Mucosa of stomach (tissue), 1 donor: ENCODE measurements around the gene UVRAG.

Experiments used
- H3K27me3 ChIP-seq: one replicate; pipeline ENCODE4 v1.7.0; 2013; ENCODE audit warnings: mild to moderate bottlenecking, low read length; ENCODE audit not compliant: control insufficient read depth, insufficient read depth
- H3K36me3 ChIP-seq: one replicate; pipeline ENCODE4 v1.7.0; 2013; ENCODE audit warnings: low read length; ENCODE audit not compliant: control insufficient read depth, insufficient read depth
- H3K4me1 ChIP-seq: one replicate; pipeline ENCODE4 v1.7.0; 2013; ENCODE audit warnings: mild to moderate bottlenecking, low read length; ENCODE audit not compliant: control insufficient read depth, insufficient read depth
- H3K4me3 ChIP-seq: one replicate; pipeline ENCODE4 v1.7.0; 2013; ENCODE audit warnings: low read length
- H3K9ac ChIP-seq: one replicate; pipeline ENCODE4 v1.7.0; 2013; ENCODE audit warnings: mild to moderate bottlenecking, low read length, moderate library complexity
- H3K9me3 ChIP-seq: one replicate; pipeline ENCODE4 v1.7.0; 2013; ENCODE audit warnings: mild to moderate bottlenecking, low read length, moderate library complexity; ENCODE audit not compliant: control insufficient read depth
- donor health status: Pancreatic carcinoma.

The UVRAG gene

DNA sequence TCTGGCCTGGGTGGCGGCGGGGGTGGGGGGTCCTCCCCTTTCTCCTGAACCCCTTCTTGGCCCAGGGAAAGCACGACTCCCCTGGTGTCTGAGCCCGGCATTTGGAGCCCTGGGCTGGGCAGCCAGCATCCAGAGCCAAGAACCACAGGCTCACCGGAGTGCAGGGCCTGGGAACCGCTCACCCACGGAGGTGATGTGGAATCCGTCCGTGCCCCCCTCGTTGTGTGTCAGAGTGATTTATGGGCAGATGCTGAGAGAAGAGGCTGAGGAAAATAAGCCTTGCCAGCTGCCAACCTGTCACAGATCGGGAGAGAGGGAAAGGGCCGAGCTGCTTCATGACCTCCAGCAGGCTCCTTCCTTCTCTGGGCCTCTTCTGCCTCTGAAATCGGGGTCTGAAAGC is 357.6 kb downstream of the UVRAG start:
- no peaks in the 10 kb centered on the region for H3K4me1 ChIP-seq
- no peak overlapping the region for H3K9ac ChIP-seq
- H3K36me3 ChIP-seq: no peaks in the 10 kb centered on the region
- H3K9me3 ChIP-seq: no peaks in the 10 kb centered on the region
- no peak overlapping the region for H3K4me3 ChIP-seq
- no peaks in the 10 kb centered on the region for H3K27me3 ChIP-seq

DNA sequence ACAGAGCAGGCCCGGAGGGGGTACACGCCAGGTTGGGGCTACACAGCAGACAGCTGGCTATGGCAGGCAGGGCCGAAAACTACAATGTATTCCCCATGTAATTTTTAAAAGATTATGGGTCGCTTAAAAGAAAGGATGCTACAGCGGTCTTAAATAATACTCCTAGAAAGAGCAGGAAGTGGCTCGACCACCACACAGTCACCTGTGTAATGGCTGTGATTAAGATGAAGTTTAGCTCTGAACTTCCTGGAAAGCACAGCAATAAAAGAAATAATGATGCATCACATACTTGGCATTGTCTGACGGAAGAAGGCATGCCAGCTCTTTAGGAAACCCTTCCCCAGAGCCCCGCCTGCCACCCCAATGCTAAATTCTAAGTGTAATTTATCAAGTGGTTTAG is 358.7 kb downstream of the UVRAG start:
- H3K4me1 ChIP-seq: no peaks in the 10 kb centered on the region
- H3K4me3 ChIP-seq: no peak overlapping the region
- H3K27me3 ChIP-seq: no peaks in the 10 kb centered on the region
- H3K36me3 ChIP-seq: no peaks in the 10 kb centered on the region
- H3K9ac ChIP-seq: no peak overlapping the region
- no peaks in the 10 kb centered on the region for H3K9me3 ChIP-seq

DNA sequence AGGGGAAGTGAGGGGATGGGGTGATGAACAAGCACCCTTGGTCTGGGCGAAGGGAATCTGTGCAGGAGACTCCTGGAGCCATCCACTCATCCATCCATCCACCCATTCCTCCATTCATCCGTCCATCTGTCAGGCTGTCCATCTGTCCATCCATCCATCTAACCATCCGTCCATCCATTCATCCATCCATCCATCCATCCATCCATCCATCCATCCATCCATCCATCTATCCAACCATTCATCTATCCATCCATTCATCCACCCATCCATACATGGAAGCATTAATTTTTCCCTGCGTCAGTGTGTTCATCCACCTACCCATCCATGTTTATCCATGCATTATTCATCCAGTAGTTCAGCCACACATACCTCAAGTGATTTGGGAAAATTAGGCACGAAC is 359.3 kb downstream of the UVRAG start:
- no peaks in the 10 kb centered on the region for H3K4me1 ChIP-seq
- H3K36me3 ChIP-seq: no peaks in the 10 kb centered on the region

DNA sequence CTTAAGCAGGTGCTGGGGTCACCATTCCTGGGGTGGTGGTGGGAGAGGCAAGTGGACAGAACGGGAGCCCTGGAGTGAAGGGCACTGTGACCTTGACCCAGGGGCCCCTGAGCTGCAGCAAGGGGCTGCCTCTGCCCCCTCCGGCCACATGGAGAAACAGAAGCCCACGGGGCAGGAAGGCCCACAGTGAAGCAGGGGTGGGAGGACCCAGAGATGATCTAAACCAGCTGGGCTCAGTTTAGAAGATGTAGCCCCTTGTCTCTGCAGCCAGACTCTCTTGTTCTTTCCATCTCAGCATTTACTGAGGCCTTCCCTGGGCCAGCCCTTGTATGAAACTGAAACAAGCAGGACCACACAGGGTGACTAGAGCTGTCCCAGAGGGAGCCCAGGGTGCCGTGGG is 360.8 kb downstream of the UVRAG start:
- Histone ChIP-seq H3K4me3 (no peak overlapping the region), H3K4me1 (no peaks in the 10 kb centered on the region), H3K9me3 (no peaks in the 10 kb centered on the region), H3K27me3 (no peaks in the 10 kb centered on the region), H3K36me3 (no peaks in the 10 kb centered on the region), H3K9ac (no peak overlapping the region)

More for the DNA sequence above, 359.3 kb downstream of the UVRAG start:
- Histone ChIP-seq H3K27me3 (no peaks in the 10 kb centered on the region), H3K4me3 (no peak overlapping the region), H3K9me3 (no peaks in the 10 kb centered on the region), H3K9ac (no peak overlapping the region)

DNA sequence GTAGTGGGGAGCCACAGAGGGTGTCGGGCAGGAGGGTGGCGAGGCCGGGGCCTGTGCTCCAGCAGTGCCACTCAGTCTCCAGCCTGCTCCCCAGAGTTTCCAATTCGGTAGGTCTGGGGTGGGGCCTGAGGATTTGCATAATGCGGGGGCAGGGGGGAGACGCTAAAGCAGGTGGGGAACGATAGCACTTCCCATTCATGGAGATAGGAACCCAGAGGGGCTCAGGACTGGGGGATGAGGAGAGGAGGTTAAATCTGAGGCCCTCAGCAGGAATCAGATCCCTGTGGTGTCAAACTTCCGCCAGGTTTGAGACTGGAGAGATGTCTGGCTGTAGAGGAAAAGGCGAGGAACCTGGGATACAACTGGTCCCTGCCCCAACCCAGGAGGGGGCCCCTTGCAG is 361.5 kb downstream of the UVRAG start:
- Histone ChIP-seq H3K4me3 (no peak overlapping the region), H3K9ac (no peak overlapping the region), H3K27me3 (no peaks in the 10 kb centered on the region), H3K9me3 (no peaks in the 10 kb centered on the region), H3K4me1 (no peaks in the 10 kb centered on the region), H3K36me3 (no peaks in the 10 kb centered on the region)

DNA sequence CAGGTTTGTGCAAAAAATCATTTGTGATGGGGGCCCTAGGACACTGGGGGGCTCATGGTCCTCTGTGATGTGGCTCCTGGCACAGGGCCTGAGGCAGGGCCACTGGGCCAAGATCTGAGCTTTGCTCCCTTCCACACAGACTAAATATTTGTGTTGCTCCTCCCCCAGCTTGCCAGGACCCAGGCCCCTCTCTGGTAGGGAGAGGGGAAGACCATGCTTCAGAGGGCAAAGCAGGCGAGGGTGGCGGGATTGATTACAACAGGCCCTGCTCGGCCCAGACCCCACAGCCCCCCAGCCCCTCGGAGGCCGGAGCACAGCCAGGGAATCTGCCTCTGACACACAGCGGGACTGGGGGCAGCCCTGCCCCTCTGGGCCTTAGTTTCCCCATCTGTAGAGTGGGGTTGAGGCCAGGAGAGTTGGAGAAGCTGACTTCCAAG is 362.3 kb downstream of the UVRAG start:
- Histone ChIP-seq H3K9me3 (no peaks in the 10 kb centered on the region), H3K9ac (no peak overlapping the region), H3K36me3 (no peaks in the 10 kb centered on the region), H3K27me3 (no peaks in the 10 kb centered on the region), H3K4me3 (no peak overlapping the region), H3K4me1 (no peaks in the 10 kb centered on the region)

DNA sequence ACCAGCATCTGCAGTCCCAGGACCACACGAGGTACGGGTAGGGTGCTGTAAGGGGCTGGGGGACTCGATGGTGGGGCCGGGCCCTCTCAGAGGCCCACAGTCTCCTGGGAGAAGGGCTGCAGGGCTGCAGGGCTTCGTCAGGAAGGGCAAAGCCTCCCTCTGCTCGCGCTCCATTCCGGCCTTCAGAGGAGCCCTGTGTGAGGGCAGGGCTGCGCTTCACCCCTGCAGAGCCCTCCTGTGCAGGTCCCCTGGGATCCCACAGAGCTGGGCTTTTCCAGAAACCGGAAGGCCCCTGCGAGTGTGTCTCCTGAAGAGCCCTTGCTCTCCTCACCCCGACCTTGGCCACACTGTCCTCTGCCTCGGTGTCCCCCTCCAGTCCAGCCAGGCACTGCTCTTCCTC is 364.1 kb downstream of the UVRAG start:
- no peaks in the 10 kb centered on the region for H3K36me3 ChIP-seq
- no peak overlapping the region for H3K4me3 ChIP-seq
- no peaks in the 10 kb centered on the region for H3K27me3 ChIP-seq
- H3K9ac ChIP-seq: no peak overlapping the region
- H3K4me1 ChIP-seq: no peaks in the 10 kb centered on the region
- H3K9me3 ChIP-seq: no peaks in the 10 kb centered on the region

DNA sequence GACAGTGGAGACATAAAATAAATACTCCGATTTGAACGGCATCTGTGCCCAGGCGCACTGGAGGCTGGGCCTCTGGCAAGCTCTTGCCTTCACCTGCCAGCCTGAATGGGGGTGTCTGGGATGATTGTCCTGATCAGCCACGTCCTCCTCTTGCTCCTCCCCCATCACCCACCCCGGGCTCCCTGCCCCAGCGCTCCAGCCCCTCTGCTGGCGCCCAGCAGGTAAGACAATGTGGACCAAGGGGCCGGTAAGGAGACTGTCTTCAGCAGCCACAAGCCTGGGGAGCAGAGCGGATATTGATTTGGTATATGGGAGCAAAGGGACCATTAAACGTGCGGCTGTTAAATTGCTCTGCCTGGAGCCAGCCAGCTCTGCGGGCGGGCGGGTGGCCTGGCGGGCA is 366.4 kb downstream of the UVRAG start:
- Histone ChIP-seq H3K27me3 (no peaks in the 10 kb centered on the region), H3K9me3 (no peaks in the 10 kb centered on the region)

DNA sequence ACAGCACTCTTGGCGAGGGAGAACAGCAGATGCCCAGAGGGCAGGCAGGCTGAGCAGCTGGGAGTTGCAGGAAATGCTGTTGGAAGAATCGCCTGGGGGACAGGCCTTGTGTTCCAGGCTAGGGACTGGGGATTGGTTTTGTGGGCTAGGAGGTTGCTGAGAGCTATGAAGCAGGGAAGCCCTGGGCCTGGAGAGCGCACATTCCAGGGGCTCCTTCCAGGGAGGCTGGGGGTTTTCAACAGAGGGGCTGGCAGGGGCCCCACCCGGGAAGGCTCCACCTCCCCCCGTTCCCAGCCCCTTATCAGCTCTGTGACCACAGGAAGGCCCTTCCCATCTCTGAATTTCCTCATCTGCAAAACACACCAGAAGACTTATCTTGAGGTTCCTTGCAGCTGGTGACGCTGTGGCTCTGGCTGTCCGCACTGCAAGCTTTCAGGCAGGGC is 369.6 kb downstream of the UVRAG start:
- Histone ChIP-seq H3K4me3 (no peak overlapping the region), H3K36me3 (no peaks in the 10 kb centered on the region), H3K9ac (no peak overlapping the region), H3K27me3 (no peaks in the 10 kb centered on the region), H3K4me1 (no peaks in the 10 kb centered on the region), H3K9me3 (no peaks in the 10 kb centered on the region)

More for the DNA sequence above, 366.4 kb downstream of the UVRAG start:
- no peaks in the 10 kb centered on the region for H3K36me3 ChIP-seq
- H3K4me3 ChIP-seq: no peak overlapping the region
- H3K4me1 ChIP-seq: no peaks in the 10 kb centered on the region
- H3K9ac ChIP-seq: no peak overlapping the region

DNA sequence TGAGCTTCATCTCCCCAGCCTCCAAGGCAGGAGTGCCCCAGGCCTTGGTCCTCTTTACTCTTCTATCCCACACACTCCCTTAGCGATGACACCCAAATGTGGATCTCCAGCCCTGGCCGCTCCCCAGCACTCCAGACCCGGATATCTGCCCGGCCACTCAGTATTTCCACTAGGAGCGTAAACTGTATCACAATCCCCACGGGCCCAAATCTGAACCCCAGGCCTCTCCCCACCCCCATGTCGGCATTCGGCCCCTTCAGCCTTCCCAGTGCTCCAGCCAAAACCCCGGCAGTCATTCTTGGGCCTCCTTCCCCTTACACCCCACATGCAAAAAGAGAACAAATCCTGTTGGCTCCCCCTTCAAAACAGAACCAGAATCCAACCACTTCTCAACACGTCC is 370.5 kb downstream of the UVRAG start:
- Histone ChIP-seq H3K9ac (no peak overlapping the region), H3K4me1 (no peaks in the 10 kb centered on the region), H3K27me3 (no peaks in the 10 kb centered on the region), H3K4me3 (no peak overlapping the region), H3K9me3 (no peaks in the 10 kb centered on the region), H3K36me3 (no peaks in the 10 kb centered on the region)

DNA sequence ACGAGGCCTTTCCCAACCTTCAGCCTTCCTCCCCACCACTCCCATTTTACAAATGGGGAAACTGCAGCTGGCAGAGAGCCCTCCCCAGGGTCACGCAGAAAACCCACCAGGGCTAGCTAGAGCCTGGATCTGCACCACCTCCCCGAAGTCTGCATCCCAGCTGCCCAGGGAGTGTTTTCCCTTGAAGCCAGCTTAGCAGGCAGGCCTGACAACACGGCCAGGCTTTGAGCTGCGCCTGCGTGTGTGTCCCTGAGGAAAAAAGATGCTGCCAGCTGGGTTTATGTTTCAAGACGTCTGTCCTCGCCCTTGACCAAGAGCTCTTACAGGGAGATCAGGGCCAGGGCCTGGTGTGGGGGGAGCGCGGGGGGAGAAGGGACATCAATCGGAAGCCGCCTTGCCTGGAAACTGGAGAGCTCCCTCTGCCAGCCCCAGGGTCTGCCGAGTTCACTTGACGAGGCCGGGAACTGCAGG is 371.0 kb downstream of the UVRAG start:
- no peaks in the 10 kb centered on the region for H3K36me3 ChIP-seq
- H3K4me3 ChIP-seq: no peak overlapping the region
- no peaks in the 10 kb centered on the region for H3K9me3 ChIP-seq
- H3K9ac ChIP-seq: no peak overlapping the region
- H3K4me1 ChIP-seq: no peaks in the 10 kb centered on the region
- no peaks in the 10 kb centered on the region for H3K27me3 ChIP-seq

DNA sequence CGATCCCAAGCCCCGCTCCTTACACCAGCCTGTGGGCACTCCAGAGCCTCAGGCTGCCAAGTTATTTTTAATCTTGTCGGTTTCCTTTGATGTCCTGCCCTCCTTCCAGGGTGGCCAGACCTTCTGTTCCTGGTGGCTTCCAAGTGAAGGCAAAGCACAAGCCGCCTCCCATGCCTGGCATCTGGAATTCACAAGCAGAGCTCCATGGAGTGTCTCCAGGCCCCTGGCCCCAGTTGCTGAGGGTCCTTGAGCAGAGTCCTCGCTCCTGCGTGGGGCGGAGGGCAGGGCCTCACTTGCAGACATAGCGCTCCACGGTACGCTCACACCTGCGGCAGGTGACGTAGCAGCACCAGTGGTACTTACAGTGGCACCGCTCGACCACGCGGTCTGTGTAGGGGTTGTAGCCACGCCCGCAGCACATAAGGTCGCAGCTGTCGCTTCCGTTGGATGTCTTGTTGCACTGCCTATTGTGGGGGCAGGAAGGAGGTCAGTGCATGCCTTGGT is 371.8 kb downstream of the UVRAG start:
- no peaks in the 10 kb centered on the region for H3K36me3 ChIP-seq
- H3K9ac ChIP-seq: no peak overlapping the region
- no peaks in the 10 kb centered on the region for H3K9me3 ChIP-seq

DNA sequence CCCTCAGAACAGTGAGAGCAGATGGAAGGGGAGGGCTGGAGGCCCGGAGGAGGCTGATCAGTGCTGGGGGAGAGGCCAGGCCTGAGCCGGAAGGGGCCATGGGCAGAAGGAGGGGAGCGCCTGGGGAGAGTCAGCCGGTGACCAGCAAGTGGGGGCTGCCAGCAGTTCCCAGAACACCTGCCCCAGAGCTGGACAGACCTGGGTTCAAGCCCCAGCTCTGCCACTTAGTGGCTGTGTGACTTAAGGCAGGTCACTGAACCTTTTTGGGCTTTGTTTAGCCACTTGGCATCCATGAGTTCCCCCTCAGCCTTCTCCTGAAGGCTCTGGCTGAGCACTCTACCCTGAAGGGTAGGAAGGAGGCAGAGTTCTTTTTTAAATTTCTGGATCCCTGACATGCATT is 373.9 kb downstream of the UVRAG start:
- no peaks in the 10 kb centered on the region for H3K27me3 ChIP-seq
- H3K4me1 ChIP-seq: no peaks in the 10 kb centered on the region
- no peaks in the 10 kb centered on the region for H3K9me3 ChIP-seq
- no peak overlapping the region for H3K4me3 ChIP-seq
- H3K36me3 ChIP-seq: no peaks in the 10 kb centered on the region
- no peak overlapping the region for H3K9ac ChIP-seq

More for the DNA sequence above, 371.8 kb downstream of the UVRAG start:
- Histone ChIP-seq H3K4me1 (no peaks in the 10 kb centered on the region), H3K27me3 (no peaks in the 10 kb centered on the region), H3K4me3 (no peak overlapping the region)
